GM19351 (cell line): ENCODE results near the gene TBC1D22A.
"Not testable (repeated sequence)": the region's sequence is repeated elsewhere in the genome, so short reads cannot be mapped to it uniquely, and the experiment has no call there.

Experiments
- ATAC-seq: cut with Tn5 transposase; IDR thresholded peaks from one replicate; pipeline ENCODE4 v1.9.1; 2021; ENCODE audit warnings: mild to moderate bottlenecking, moderate library complexity; ENCODE audit not compliant: unreplicated experiment

The TBC1D22A gene

GRCh38 chr22:47111626-47112581 is 349.5 kb downstream of the TBC1D22A start:
- ATAC-seq = no peak

- ATAC-seq = no peak
Observed at GRCh38 chr22:47112582-47112965, 350.1 kb downstream of the TBC1D22A start.

GRCh38 chr22:47112994-47113852 is 350.8 kb downstream of the TBC1D22A start:
- no peak for ATAC-seq

- no peak for ATAC-seq
Observed at GRCh38 chr22:47113853-47114415, 351.5 kb downstream of the TBC1D22A start.

- no peak for ATAC-seq
Observed at GRCh38 chr22:47114813-47115517, 352.5 kb downstream of the TBC1D22A start.

- no peak for ATAC-seq
Observed at GRCh38 chr22:47115518-47115890, 353.1 kb downstream of the TBC1D22A start.

GRCh38 chr22:47115921-47116320 is 353.5 kb downstream of the TBC1D22A start:
- ATAC-seq = no peak

- no peak for ATAC-seq
Observed at GRCh38 chr22:47116426-47117341, 354.2 kb downstream of the TBC1D22A start.

GRCh38 chr22:47117442-47117841 is 355.0 kb downstream of the TBC1D22A start:
- not testable (repeated sequence) for ATAC-seq

GRCh38 chr22:47119181-47119580 is 356.7 kb downstream of the TBC1D22A start:
- ATAC-seq = no peak

- no peak for ATAC-seq
Observed at GRCh38 chr22:47120399-47120798, 357.9 kb downstream of the TBC1D22A start.

GRCh38 chr22:47121791-47122190 is 359.3 kb downstream of the TBC1D22A start:
- no peak for ATAC-seq

- no peak for ATAC-seq
Observed at GRCh38 chr22:47122441-47123000, 360.1 kb downstream of the TBC1D22A start.

GRCh38 chr22:47123006-47123826 is 360.8 kb downstream of the TBC1D22A start:
- ATAC-seq = no peak

- no peak for ATAC-seq
Observed at GRCh38 chr22:47123827-47124442, 361.5 kb downstream of the TBC1D22A start.

- ATAC-seq = no peak
Observed at GRCh38 chr22:47124451-47124881, 362.0 kb downstream of the TBC1D22A start.

GRCh38 chr22:47124961-47125360 is 362.5 kb downstream of the TBC1D22A start:
- no peak for ATAC-seq

- no peak for ATAC-seq
Observed at GRCh38 chr22:47125603-47126002, 363.2 kb downstream of the TBC1D22A start.
